Fibroblast of skin of left biceps (primary cell): Measurements from ENCODE around the gene STPG1.
A peak's percentile ranks its signal among the peaks of the same experiment; 100 is the strongest.

ENCODE experiments used
- DNase-seq, 2 experiments: peaks; one replicate each; pipeline ENCODE4 v3.0.0-alpha.2; 2013; ENCODE audit warnings: low read depth in 2 of 2

STPG1 gene

GRCh38 chr1:24392982-24393650 lies 20.5 kb downstream of the STPG1 start:
- DNase-seq = no peak

DNA sequence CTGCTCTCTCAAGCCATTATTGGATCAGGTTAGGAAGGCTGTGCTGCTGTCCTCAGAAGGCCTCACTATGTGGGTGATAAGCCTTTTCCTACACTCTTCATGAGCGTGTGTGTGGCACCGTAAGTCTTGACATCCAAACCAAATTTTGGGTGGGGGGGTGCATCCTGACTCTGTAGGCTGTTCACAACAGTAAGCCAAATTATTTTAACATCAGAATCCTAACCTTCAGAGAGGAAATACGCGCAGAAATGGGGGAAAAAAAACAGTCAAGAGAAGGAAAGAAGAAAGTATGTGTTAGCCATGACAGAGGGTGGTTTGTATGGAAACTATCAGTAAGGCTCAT lies 21.0 kb downstream of the STPG1 start:
- DNase-seq = no peak

DNA sequence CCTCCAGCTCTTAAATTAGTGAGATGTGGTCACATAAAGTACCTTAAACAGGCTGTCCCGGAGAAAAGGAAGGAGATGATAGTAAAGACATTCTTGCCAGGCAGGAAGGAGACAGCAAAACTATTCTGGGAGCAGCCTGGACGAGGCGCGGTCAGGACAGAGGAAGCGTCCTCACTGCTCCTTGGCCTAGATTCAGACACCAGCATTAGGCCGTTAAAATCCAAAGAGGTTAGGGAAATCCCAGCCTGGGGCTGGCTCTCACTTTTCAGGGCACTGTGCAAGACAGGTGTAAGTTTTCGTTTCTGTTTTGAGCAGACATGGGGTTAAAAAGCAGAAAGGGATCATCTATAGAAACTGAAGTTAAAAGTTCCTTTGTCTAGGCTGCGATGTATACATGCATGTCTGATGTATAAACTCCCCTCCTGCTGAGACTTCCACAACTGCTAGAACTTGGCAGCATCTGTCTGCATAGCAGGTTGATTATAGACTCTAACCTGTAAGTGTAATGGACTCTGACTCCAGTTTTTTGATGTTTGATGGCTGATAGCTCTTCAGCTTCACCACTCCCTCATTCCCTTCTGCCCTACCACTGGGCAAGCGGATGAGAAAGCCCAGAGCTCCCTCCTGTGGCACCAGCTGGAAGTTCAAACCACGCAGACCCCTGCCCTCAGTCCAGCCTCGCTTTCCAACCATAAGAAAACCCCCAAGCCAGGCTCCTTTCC lies 21.5 kb downstream of the STPG1 start:
- no peak for DNase-seq

DNA sequence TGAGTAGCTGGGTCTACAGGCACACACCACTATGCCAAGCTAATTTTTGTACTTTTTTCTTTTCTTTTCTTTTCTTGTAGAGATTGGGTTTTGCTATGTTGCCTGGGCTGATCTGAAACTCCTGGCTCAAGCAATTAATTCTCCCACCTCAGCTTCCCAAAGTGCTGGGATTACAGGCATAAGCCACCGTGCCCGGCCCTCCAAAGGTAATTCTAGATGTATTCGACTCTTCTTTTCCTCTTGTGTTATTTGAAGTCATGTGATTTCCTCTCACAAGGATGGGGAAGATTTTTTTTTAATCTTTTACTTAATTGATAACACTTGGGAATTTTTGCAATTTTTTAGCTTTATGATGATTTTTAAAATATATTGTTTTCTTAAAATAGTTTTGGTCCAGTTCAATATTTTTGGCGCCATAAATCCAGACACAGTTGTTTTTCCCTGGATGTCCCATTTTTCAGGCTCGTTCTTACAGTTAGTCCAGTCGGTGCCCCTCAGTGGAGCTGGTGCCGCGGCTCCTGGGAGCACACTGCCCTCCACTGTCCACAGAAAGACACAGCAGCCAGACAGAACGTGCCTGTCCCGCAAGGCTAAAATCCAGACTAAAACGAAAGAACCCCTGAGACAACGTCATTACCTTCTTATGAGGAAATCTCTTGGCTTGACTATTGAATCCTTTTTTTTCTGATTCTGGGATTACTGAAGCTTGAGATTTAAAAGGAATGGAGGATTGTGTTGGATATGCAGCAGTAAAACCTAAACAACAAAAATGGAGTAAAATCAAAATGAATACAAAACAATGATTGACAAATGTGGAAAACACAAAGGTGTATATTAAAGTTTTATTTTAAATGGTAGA lies 22.4 kb downstream of the STPG1 start:
- DNase-seq = peak; percentile 54

GRCh38 chr1:24389231-24389678 lies 24.3 kb downstream of the STPG1 start:
- no peak for DNase-seq

GRCh38 chr1:24388331-24388885 lies 25.2 kb downstream of the STPG1 start:
- no peak for DNase-seq

DNA sequence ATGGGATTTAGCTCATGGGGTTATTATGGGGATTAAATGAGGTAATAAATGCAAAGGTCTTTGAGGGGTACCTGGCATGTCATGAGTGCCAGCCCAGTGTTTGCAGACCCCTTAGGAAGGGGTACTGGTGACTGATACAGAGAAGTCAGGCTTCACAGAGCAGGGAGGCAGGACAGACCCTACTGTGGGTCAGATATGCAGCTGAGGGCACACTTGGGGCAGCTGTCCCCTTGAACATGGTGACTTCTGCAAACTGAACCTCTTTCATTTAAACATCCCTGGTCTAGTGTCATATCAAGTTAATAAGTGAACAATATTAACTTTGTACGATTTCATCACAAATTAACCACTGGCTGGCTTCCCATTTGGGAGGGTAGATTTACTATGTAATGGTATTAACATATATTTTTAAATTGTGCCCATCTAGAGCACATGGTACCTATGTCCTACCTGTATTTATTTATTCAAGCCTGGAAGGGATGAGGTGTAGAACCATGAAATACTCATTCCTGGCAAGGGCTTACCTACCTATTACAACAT lies 25.9 kb downstream of the STPG1 start:
- DNase-seq = no peak

- DNase-seq = no peak
Observed at GRCh38 chr1:24386931-24387330, 26.7 kb downstream of the STPG1 start.

DNA sequence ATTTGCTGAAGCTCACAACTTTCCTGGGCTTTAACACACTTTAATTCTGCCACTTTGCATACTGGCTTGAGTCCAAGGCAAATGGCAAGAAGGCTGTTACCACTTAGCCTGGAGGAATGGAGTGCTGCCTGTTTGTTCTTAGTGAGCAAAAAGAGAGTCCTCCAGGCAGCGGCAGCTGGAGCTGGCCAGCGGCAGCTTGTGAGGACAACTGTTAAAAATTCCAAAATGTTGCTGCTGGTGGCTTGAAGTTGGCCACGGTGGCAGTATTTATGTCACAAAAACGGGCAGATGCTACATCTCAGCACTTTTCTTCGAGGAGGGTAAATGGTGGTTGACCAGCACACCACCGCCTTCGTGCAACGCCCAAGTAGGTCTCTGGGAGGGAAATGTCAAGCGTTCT lies 27.3 kb downstream of the STPG1 start:
- DNase-seq = no peak

DNA sequence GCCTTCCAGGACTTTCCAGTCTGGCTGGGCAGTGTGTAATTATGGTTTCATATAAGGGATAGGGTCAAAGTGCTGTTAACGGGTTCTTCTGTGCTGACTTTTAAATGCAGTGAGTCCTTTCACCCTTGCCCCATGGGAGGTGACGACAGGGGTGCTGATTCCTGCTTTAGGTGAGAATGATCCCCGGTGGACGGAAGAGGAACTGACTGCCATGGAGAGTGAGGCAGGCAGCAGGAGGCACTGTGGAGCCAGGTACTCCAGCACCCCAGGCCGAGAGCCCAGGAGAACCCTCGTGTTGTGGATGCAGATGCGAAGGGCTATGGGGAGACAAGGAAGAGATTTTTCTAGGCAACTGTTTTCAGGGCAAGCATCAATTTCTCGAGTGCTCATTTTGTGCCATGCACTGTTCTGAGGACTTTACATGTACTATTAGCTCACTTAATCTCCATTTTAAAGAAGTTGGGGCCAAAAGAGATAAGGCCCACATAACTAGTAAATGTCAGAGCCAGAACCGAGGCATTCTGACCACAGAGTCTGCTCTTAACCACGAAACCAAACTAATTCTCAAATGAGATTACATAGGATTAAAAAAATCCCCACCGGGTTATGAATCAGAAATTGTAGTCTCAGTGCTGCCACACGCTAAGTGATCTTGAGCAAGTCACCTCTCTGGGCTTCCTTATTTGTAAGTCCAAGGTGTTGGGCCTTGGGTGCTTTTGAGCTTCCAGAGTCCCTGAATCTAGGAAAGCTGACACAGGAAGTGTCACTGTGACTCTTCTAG lies 28.2 kb downstream of the STPG1 start:
- no peak for DNase-seq

GRCh38 chr1:24384251-24385090 lies 29.1 kb downstream of the STPG1 start:
- DNase-seq = no peak

GRCh38 chr1:24383381-24383940 lies 30.1 kb downstream of the STPG1 start:
- no peak for DNase-seq

DNA sequence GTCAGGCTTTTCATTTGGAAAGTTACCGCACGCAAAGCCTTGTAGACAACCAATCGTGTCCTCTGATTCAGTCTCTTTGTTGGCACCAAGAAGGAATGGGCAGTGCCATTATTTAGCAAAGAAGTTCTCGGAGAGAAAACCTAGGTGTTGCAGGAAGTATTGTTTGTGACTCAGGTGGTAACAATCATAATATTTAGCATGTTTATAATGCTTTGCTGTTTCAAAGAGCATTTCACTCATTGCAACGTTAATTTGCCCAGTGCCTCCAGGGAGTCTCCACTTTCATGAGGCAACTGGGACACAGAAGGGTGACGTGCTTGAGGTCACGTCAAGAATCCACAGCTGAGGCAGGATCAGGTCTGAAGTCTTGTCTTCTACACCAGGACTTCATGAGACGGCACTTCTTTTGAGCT lies 31.4 kb downstream of the STPG1 start:
- DNase-seq = no peak

DNA sequence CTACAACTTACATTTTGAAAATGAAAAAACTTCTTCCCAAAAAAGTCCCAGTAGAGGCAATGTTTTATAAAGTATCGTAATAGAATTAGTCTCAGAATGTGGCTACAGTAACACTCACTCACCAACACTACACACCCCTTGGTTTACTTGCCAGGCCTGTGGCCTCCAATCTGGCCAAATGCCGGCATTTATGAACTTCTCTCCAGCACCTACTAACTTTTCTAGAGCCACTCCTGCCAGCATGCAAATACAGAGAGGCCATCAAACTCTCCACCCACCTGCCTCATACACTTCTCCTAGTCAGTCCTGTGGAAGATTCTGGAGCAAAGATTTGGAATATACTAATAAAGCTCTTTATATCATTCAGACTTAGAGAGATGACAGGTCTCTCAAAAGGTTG lies 32.3 kb downstream of the STPG1 start:
- no peak for DNase-seq

GRCh38 chr1:24380508-24380907 lies 33.1 kb downstream of the STPG1 start:
- DNase-seq = no peak

GRCh38 chr1:24379733-24380315 lies 33.8 kb downstream of the STPG1 start:
- no peak for DNase-seq

GRCh38 chr1:24374891-24375786 lies 38.4 kb downstream of the STPG1 start:
- DNase-seq = no peak

DNA sequence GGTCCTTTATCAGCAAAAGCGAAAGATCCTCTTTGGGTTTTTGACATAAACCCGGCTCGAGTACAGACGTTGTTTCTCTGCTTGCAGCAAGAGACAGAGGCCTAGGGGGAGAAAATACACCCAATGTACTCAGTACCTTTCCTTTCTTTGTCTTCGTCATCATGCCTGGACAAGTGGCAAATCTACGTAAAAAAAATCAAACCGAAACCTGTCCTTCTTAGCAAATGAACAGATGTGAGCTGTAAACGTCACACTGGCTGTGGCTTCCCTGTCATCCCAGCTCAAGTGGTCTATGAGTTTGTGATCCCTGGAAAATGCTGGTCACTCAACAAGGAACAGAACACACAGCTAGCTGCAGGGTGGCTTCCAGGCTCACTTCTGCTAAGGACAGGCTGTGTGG lies 39.9 kb downstream of the STPG1 start:
- DNase-seq = no peak

- no peak for DNase-seq
Observed at GRCh38 chr1:24373044-24373443, 40.5 kb downstream of the STPG1 start.
